Loucy (cell line): Measurements from ENCODE around the gene PXMP4.

ENCODE experiments used
- H2AFZ ChIP-seq: fragments of 200-600 bp; sonication (generic); 2 replicates; pipeline ENCODE4 v1.6.0; 2016; ENCODE audit warnings: antibody characterized with exemption, mild to moderate bottlenecking, low read length, moderate library complexity
- H3F3A ChIP-seq: fragments of 200-600 bp; 2 replicates; pipeline ENCODE4 v1.6.0; 2016; ENCODE audit warnings: antibody characterized with exemption, low read depth, mild to moderate bottlenecking
- H3K27me3 ChIP-seq: fragments of 200-600 bp; sonication (generic); 2 replicates; pipeline ENCODE4 v1.6.1; 2014; ENCODE audit warnings: low read length, mild to moderate bottlenecking; ENCODE audit not compliant: insufficient read depth, poor library complexity, severe bottlenecking
- H3K36me3 ChIP-seq: fragments of 200-600 bp; sonication (generic); 2 replicates; pipeline ENCODE4 v1.6.1; 2016; ENCODE audit warnings: low read length; ENCODE audit not compliant: insufficient read depth
- H3K4me1 ChIP-seq: fragments of 200-600 bp; sonication (generic); 2 replicates; pipeline ENCODE4 v1.5.1; 2014; ENCODE audit warnings: low read length, mild to moderate bottlenecking; ENCODE audit not compliant: insufficient read depth, poor library complexity, severe bottlenecking
- H3K4me2 ChIP-seq: fragments of 200-600 bp; sonication (generic); 2 replicates; pipeline ENCODE4 v1.6.0; 2014; ENCODE audit warnings: antibody characterized with exemption, low read length, low read depth, mild to moderate bottlenecking; ENCODE audit not compliant: poor library complexity, severe bottlenecking
- H3K4me3 ChIP-seq: fragments of 200-600 bp; sonication (generic); 2 replicates; pipeline ENCODE4 v1.5.1; 2014; ENCODE audit warnings: low read length, mild to moderate bottlenecking, mixed read lengths; ENCODE audit not compliant: poor library complexity, severe bottlenecking
- H3K79me2 ChIP-seq: fragments of 200-600 bp; sonication (generic); 2 replicates; pipeline ENCODE4 v1.6.1; 2014; ENCODE audit warnings: low read length; ENCODE audit not compliant: insufficient read depth
- H3K9ac ChIP-seq: fragments of 200-600 bp; sonication (generic); 2 replicates; pipeline ENCODE4 v1.6.0; 2014; ENCODE audit warnings: mild to moderate bottlenecking, low read depth, low read length, moderate library complexity; ENCODE audit not compliant: poor library complexity, severe bottlenecking
- H3K9me2 ChIP-seq: fragments of 200-600 bp; sonication (generic); replicated peaks from 2 replicates; pipeline ENCODE4 v1.6.1; 2016; ENCODE audit warnings: low read depth, low read length, mixed read lengths
- H3K9me3 ChIP-seq: fragments of 200-600 bp; sonication (generic); 2 replicates; pipeline ENCODE4 v1.6.1; 2014; ENCODE audit warnings: mild to moderate bottlenecking, antibody characterized with exemption, low read length, low read depth; ENCODE audit not compliant: insufficient read depth
- H4K20me1 ChIP-seq: fragments of 200-600 bp; sonication (generic); 2 replicates; pipeline ENCODE4 v1.6.0; 2014; ENCODE audit warnings: antibody characterized with exemption, low read length, mild to moderate bottlenecking; ENCODE audit not compliant: insufficient read depth, poor library complexity, severe bottlenecking
- EZH2phosphoT487 ChIP-seq: fragments of 200-600 bp; IDR thresholded peaks from 2 replicates; pipeline ENCODE4 v1.6.1; 2018; ENCODE audit warnings: antibody characterized with exemption, mild to moderate bottlenecking, moderate library complexity, borderline replicate concordance
- TF ChIP-seq, protein P1 (sequence below): fragments of 200-600 bp; sonication (generic); conservative IDR thresholded peaks from 2 replicates; pipeline ENCODE4 v1.5.1; 2014; ENCODE audit warnings: mild to moderate bottlenecking, antibody characterized with exemption, low read length

The PXMP4 gene

GRCh38 chr20:33681288-33681687 lies 38.8 kb downstream of the PXMP4 start:
- Histone ChIP-seq H3K27me3 (no peaks in the 10 kb centered on the region), H3K4me2 (peak overlapping the region; percentile 4), H3K9me2 (no peaks in the 10 kb centered on the region), H3K36me3 (peaks cover 38% of the 10 kb centered on the region; the same call in 1 of the 2 replicates), H2AFZ (no peak overlapping the region), H3K9me3 (no peaks in the 10 kb centered on the region), H3K9ac (no peak overlapping the region), H3K4me3 (no peak overlapping the region), H3K79me2 (peaks cover 57% of the 10 kb centered on the region), H3K4me1 (peaks cover 29% of the 10 kb centered on the region), H3F3A (no peaks in the 10 kb centered on the region), H4K20me1 (peaks cover 42% of the 10 kb centered on the region)
- TF ChIP-seq, protein P1, sequence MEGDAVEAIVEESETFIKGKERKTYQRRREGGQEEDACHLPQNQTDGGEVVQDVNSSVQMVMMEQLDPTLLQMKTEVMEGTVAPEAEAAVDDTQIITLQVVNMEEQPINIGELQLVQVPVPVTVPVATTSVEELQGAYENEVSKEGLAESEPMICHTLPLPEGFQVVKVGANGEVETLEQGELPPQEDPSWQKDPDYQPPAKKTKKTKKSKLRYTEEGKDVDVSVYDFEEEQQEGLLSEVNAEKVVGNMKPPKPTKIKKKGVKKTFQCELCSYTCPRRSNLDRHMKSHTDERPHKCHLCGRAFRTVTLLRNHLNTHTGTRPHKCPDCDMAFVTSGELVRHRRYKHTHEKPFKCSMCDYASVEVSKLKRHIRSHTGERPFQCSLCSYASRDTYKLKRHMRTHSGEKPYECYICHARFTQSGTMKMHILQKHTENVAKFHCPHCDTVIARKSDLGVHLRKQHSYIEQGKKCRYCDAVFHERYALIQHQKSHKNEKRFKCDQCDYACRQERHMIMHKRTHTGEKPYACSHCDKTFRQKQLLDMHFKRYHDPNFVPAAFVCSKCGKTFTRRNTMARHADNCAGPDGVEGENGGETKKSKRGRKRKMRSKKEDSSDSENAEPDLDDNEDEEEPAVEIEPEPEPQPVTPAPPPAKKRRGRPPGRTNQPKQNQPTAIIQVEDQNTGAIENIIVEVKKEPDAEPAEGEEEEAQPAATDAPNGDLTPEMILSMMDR: no peak
- TF ChIP-seq EZH2phosphoT487: no peak

DNA sequence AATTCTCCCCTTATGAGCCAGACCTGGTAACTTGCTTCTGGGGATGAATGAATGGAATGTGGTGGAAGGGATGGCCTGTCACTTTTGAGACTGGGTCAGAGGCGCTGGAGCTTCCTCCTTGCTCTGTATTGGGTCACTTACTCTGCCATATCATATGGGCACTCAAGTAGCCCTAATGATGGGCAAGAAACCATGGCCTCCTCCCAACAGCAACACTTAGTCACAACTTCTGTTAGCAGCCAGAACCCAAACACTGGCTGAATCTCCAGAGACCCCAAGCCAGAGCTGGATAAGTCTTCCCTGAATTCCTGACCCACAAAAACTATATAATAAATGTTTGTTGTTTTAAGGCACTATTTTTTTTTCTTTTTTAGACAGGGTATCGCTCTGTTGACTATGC lies 39.4 kb downstream of the PXMP4 start:
- Histone ChIP-seq H3K9me2 (no peaks in the 10 kb centered on the region), H2AFZ (no peak overlapping the region), H3K36me3 (peaks cover 40% of the 10 kb centered on the region; the same call in 1 of the 2 replicates), H3K4me1 (peaks cover 29% of the 10 kb centered on the region), H4K20me1 (peaks cover 42% of the 10 kb centered on the region), H3K9me3 (no peaks in the 10 kb centered on the region), H3K27me3 (no peaks in the 10 kb centered on the region), H3K4me2 (peak overlapping the region; percentile 4), H3K4me3 (no peak overlapping the region), H3K9ac (no peak overlapping the region), H3F3A (no peaks in the 10 kb centered on the region), H3K79me2 (peaks cover 56% of the 10 kb centered on the region)
- TF ChIP-seq EZH2phosphoT487: no peak
- TF ChIP-seq, protein P1: no peak

- H3K9me2 ChIP-seq: no peaks in the 10 kb centered on the region
- no peak overlapping the region for H2AFZ ChIP-seq
- peaks cover 40% of the 10 kb centered on the region; the same call in 1 of the 2 replicates for H3K36me3 ChIP-seq
- H3K4me2 ChIP-seq: no peak overlapping the region
- H3K4me1 ChIP-seq: peaks cover 27% of the 10 kb centered on the region
- no peaks in the 10 kb centered on the region for H3F3A ChIP-seq
- no peaks in the 10 kb centered on the region for H3K9me3 ChIP-seq
- TF ChIP-seq, protein P1: no peak
- TF ChIP-seq EZH2phosphoT487: no peak
- no peaks in the 10 kb centered on the region for H3K27me3 ChIP-seq
- H3K4me3 ChIP-seq: no peak overlapping the region
- H4K20me1 ChIP-seq: peaks cover 39% of the 10 kb centered on the region
- peaks cover 49% of the 10 kb centered on the region for H3K79me2 ChIP-seq
- H3K9ac ChIP-seq: no peak overlapping the region
These were observed 40.2 kb downstream of the PXMP4 start for GRCh38 chr20:33679758-33680485.
